Measurements from ENCODE around the gene CDH23.

CDH23 gene

GRCh38 chr10:71396711-71397295 lies at the start of gene CDH23:
TSS of gene CDH23 (plus strand) at chr10:71396920. CDS start at chr10:71439832, 42,912 bp downstream.
- TF ChIP-seq GATA2 (IDR thresholded peaks at IDR 0.05; ENCODE audit: low read depth, low read length) (no peak), GATA3 (IDR thresholded peaks at IDR 0.05; ENCODE audit: low read depth, low read length) (no peak)

- TF ChIP-seq GATA2 (IDR thresholded peaks at IDR 0.05; ENCODE audit: low read depth, low read length) (no peak), GATA3 (IDR thresholded peaks at IDR 0.05; ENCODE audit: low read depth, low read length) (no peak)
Observed at GRCh38 chr10:71347587-71348395, 48.9 kb upstream of the CDH23 start.

DNA sequence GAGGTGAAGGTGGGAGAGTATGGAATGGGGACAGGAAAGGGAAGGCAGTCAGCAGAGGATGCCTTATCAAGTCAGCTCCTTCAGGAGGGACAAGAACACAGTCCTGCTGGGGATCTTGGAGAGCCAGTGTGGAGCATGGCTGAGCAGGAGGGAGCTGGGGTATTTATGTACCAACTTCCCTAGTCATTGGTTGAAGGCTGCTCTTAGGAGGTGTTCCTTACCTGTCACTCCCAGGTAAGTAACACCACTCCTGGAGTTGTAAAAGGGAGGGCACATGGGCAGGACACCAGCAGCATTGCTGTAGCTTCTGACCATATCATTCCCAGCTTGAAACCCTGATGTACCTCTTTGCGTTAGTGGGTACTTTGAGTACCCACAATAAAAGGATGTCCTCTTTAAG lies 47.9 kb upstream of the CDH23 start:
- no peak for TF ChIP-seq GATA3 (IDR thresholded peaks at IDR 0.05; ENCODE audit: low read depth, low read length)
- no peak for TF ChIP-seq GATA2 (IDR thresholded peaks at IDR 0.05; ENCODE audit: low read depth, low read length)

- TF ChIP-seq GATA2 (IDR thresholded peaks at IDR 0.05; ENCODE audit: low read depth, low read length) (no peak), GATA3 (IDR thresholded peaks at IDR 0.05; ENCODE audit: low read depth, low read length) (no peak)
Observed at GRCh38 chr10:71349406-71349805, 47.3 kb upstream of the CDH23 start.

- TF ChIP-seq GATA3 (IDR thresholded peaks at IDR 0.05; ENCODE audit: low read depth, low read length) (no peak), GATA2 (IDR thresholded peaks at IDR 0.05; ENCODE audit: low read depth, low read length) (no peak)
Observed at GRCh38 chr10:71351087-71351486, 45.6 kb upstream of the CDH23 start.

GRCh38 chr10:71351628-71352319 lies 44.9 kb upstream of the CDH23 start:
- no peak for TF ChIP-seq GATA2 (IDR thresholded peaks at IDR 0.05; ENCODE audit: low read depth, low read length)
- no peak for TF ChIP-seq GATA3 (IDR thresholded peaks at IDR 0.05; ENCODE audit: low read depth, low read length)

DNA sequence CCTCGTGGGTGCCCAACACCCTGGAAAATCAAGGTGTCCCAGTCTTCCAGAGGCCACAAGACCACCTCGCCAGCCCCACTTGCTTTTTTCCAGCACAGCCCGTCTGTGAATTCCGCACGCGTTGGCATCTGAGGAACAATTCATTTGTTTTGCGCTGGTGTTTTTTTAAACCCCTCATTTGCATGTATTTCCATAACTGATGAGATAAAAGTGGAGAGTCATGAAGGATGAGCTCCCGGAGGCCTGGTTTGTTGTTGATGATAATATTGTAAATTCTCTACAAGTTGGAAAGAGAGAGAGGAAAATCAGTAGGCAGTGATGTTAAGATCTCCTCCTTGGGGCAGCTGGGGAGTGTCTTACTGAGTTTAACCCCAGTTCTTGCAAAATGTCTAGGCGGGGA lies 43.1 kb upstream of the CDH23 start:
- TF ChIP-seq GATA2 (IDR thresholded peaks at IDR 0.05; ENCODE audit: low read depth, low read length) = no peak
- no peak for TF ChIP-seq GATA3 (IDR thresholded peaks at IDR 0.05; ENCODE audit: low read depth, low read length)

DNA sequence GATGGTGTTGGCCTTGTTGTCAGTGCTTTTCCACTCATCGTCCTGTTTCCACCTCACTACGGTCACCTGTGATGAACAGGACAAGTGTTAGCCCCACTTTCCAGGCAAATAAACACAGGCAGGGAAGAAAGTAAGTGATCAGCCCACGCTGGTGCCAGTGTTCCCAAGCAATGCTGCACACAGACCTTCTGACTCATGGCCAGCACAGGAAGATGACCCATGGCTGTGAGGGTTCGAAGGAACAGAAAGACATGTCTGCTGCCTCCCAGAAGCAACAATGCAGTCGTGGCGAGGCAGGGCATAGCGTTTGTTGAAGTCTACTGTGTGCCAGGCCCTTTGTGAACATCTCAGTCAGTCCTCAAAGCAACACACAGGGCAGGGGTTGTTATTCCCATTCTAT lies 41.9 kb upstream of the CDH23 start:
- no peak for TF ChIP-seq GATA2 (IDR thresholded peaks at IDR 0.05; ENCODE audit: low read depth, low read length)
- TF ChIP-seq GATA3 (IDR thresholded peaks at IDR 0.05; ENCODE audit: low read depth, low read length) = no peak

- no peak for TF ChIP-seq GATA3 (IDR thresholded peaks at IDR 0.05; ENCODE audit: low read depth, low read length)
- no peak for TF ChIP-seq GATA2 (IDR thresholded peaks at IDR 0.05; ENCODE audit: low read depth, low read length)
Observed at GRCh38 chr10:71355886-71356285, 40.8 kb upstream of the CDH23 start.

GRCh38 chr10:71357792-71358265 lies 38.9 kb upstream of the CDH23 start:
- TF ChIP-seq GATA2 (IDR thresholded peaks at IDR 0.05; ENCODE audit: low read depth, low read length) = peak; percentile 75
- no peak for TF ChIP-seq GATA3 (IDR thresholded peaks at IDR 0.05; ENCODE audit: low read depth, low read length)

- TF ChIP-seq GATA3 (IDR thresholded peaks at IDR 0.05; ENCODE audit: low read depth, low read length) (no peak), GATA2 (IDR thresholded peaks at IDR 0.05; ENCODE audit: low read depth, low read length) (no peak)
Observed at GRCh38 chr10:71358277-71358676, 38.4 kb upstream of the CDH23 start.

DNA sequence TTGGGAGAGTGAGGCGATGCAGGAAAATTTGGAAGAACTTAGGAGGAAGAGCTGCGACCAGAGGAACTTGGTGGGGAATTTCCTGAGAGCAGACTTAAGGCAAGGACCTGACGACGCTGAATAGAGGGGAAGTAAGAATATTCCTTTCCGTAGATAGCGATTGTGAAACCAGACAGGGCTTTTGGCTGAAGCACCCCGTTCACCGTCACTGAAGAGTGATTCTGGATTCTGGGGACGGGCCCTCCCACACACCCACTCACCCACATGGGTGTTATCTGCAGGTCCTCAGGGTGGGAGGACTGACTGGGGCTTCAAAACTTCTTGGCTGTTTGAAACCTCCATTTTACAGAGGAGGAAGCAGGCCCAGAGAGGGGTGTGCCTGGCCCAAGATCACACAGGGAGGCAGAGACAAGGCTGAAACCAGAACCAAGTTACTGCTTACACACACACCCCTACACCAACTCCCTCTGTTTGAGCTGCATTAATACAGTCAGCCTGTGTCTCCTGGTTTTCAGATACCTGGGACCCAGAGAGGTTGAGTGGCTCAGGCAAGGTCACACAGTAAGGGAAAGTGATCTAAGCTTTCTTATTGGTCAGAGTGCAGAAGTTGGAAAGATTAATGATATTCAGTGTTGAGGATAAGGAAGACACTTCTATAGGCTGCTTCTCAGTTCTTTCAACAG lies 37.2 kb upstream of the CDH23 start:
- TF ChIP-seq GATA2 (IDR thresholded peaks at IDR 0.05; ENCODE audit: low read depth, low read length) = no peak
- TF ChIP-seq GATA3 (IDR thresholded peaks at IDR 0.05; ENCODE audit: low read depth, low read length) = no peak

DNA sequence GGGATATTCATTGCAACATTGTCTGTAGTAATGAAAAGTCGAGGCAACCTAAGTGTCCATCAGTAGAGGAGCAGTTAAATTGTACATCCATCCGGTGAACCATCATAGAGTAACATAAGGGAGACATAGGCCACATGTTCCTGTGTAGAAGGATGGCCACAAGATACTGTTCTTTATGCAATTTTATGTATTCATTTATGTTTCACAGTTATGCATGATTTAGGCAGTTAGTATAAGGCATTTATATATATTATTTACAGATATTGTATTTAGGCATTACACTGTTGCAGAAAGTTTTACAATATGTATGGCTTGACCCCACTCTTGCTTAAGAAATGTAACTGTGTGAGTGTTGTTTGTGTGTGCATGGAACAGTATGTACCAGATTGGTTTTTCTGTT lies 36.0 kb upstream of the CDH23 start:
- no peak for TF ChIP-seq GATA3 (IDR thresholded peaks at IDR 0.05; ENCODE audit: low read depth, low read length)
- TF ChIP-seq GATA2 (IDR thresholded peaks at IDR 0.05; ENCODE audit: low read depth, low read length) = no peak

DNA sequence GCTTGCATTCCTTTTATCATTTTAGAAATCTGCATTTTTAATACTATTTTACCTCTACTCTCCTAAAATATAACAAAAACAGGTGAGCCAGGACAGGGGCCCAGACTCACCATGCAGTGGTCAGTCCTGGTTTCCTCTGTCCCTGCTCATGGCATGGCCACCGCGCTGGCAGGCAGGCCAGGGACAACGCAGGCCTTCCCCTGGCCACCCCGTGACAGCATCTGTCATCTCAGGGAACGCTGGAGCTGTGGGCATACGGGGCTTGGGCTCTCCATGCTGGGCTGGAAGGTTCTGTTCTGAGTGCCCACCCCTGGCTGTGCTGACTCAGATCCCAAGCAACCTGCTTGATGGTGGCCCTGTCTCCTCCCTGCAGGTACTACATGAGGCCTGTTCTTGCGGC lies 35.1 kb upstream of the CDH23 start:
- TF ChIP-seq GATA3 (IDR thresholded peaks at IDR 0.05; ENCODE audit: low read depth, low read length) (no peak), GATA2 (IDR thresholded peaks at IDR 0.05; ENCODE audit: low read depth, low read length) (no peak)

Measured in SH-SY5Y (cell line).